HG03432 (cell line): Measurements from ENCODE around the gene FAM47A.

ENCODE experiments used
- ATAC-seq: cut with Tn5 transposase; IDR thresholded peaks from one replicate; pipeline ENCODE4 v1.9.1; 2021; ENCODE audit warnings: mild to moderate bottlenecking, moderate library complexity; ENCODE audit not compliant: unreplicated experiment

Gene FAM47A

GRCh38 chrX:34132028-34132427, at the start of gene FAM47A:
Gene FAM47A (minus strand): TSS chrX:34132314. CDS start chrX:34132278, 36 bp downstream.
- no peak for ATAC-seq

GRCh38 chrX:34147345-34147744, 15.2 kb upstream of the FAM47A start:
- no peak for ATAC-seq

- no peak for ATAC-seq
Measured at GRCh38 chrX:34146906-34147305, 14.8 kb upstream of the FAM47A start.

DNA sequence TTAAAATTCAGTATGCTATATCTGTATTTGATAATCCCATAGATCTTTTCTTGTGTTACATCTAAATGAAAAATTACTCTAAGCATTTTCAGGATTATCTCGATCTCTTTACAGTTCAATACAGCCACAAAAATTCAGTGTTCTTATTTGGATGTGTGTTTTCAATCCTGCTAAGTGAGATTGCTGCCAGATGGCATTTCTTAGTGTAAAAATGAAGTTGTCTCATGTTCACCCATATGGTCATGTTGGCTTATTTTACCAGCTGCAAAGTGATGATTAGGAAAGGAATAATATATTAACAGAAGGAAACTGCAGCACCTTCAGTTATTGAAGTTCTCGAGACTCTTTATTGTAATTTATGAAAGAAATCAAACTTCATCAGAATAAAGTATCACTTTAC, 12.1 kb upstream of the FAM47A start:
- no peak for ATAC-seq

GRCh38 chrX:34140816-34141215, 8.7 kb upstream of the FAM47A start:
- ATAC-seq: no peak

DNA sequence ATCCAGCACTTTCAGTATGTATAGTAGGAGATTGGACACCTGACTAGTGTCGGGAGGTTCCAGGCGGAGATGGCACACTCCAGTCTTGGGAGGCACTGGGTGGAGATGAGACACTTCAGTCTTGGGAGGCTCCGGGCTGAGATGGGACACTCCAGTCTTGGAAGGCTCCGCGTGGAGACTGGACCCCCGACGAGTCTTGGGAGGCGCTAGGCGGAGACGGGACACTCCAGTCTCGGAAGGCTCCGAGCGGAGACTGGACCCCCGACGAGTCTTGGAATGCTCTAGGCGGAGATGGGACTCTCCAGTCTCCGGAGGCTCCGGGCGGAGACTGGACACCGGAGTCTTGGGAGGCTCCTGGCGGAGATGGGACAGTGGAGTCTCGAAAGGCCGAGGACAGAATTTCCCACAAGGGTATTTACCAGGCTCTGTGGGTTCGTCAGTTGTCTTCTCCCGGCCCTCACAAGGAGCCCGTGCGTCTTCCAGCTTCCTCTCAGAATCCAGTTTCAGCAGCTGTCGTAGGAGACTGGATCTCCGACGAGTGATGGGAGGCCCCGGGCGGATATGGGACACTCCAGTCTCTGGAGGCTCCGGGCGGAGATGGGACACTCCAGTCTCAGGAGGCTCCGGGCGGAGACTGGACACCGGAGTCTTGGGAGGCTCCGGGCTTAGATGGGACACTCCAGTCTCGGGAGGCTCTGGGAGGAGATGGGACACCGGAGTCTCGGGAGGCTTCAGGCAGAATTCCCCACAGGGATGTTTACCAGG, 952 bp downstream of the FAM47A start:
- no peak for ATAC-seq

DNA sequence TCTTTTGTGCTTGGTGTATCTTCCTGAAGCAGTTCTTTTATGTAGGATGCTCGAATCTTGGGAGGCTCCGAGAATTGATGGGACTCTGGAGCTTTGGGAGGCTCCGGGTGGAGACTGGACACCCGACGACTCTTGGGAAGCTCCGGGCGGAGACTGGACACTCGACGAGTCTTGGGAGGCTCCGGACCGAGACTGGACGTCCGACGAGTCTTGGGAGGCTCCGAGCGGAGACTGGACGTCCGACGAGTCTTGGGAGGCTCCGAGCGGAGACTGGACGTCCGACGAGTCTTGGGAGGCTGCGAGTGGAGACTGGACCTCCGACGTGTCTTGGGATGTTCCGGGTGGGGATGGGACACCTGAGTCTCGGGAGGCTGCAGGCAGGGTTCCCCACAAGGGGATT, 1.6 kb downstream of the FAM47A start:
- ATAC-seq: no peak

- ATAC-seq: no peak
Measured at GRCh38 chrX:34126011-34126410, 6.1 kb downstream of the FAM47A start.

DNA sequence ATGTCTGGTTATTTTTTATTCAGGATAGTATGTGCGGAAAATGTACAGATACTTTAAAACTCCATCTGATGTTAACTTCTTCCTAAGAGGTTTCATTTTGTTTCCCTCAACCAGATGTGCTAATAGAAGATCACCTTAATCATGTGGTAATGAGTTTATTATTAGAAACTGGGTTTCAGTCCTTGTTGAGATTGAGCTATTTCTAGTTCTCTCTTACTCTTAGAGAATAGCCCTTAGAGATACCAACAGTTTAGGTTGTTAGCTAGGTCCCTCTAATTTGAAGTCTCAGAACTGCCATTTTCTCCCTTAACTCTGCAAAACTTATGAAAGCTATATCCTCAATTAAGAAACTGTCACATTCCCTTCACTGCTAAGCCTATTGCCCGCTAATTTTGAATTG, 13.0 kb downstream of the FAM47A start:
- no peak for ATAC-seq

GRCh38 chrX:34112459-34112858, 19.7 kb downstream of the FAM47A start:
- ATAC-seq: no peak
